HT-29 (cell line): ENCODE results near the gene PRRG1. TPM values are rescaled to one million over a fixed set of nuclear protein-coding genes. Genes with fewer than 3 reads are reported as not detected.
A peak's percentile ranks its signal among the peaks of the same experiment; 100 is the strongest.
"Not testable (repeated sequence)": the region's sequence is repeated elsewhere in the genome, so short reads cannot be mapped to it uniquely, and the experiment has no call there.

Experiments
- DNase-seq: peaks from one replicate; pipeline ENCODE4 v3.0.0-alpha.2; 2015; ENCODE audit warnings: low spot score
- total RNA-seq: library from RNA; depleted of rRNA; stranded (reverse); fragments of >200 nt; shearing (Covaris generic); gene quantifications from 2 replicates; pipeline ENCODE4 v1.2.3, GENCODE V29; 2014

The PRRG1 gene
- total RNA-seq, 1 experiment from 2014 or later, result 4.0 TPM

DNA sequence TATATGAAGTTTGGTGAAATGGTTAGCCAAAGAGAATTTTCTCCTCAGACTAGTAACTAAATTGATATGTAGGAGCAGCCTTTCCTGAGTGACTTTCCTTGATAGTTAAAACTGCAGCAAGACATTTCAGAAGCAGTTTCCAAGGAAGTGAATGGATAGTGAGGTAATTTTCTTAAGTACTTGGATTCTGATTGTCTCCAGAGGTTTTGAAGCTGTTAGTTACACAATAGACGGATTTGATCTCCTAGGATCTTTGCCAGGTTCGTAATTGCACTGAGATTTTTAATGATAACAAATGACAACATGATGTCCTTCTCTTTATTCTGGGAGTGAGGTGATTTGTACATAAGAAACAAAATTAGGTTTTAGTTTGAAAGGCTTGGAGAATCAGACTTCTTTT lies 29.2 kb downstream of the PRRG1 start:
- no peak for DNase-seq

DNA sequence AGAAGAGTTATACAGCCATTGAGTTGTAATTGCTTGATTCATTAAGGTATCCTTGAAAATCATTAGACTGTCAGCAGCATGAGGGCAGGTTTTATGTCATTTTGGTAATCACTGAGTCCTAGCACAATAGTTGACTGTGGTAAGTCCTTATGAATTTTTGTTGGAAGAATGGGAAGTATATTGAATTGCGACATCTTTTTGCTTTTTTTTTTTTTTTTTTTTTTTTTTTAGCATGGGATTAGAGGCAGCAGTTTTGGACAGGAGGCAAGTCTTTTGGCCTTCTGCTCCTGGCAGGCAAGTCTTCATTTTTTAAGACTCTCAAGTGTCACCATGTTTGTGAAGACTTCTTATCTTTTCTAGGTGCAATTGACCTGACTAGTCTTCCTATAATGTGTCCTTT lies 29.7 kb downstream of the PRRG1 start:
- no peak for DNase-seq

GRCh38 chrX:37380256-37380655 lies 31.1 kb downstream of the PRRG1 start:
- peak; percentile 7 for DNase-seq

GRCh38 chrX:37380924-37381323 lies 31.8 kb downstream of the PRRG1 start:
- peak; percentile 86 for DNase-seq

- no peak for DNase-seq
Measured at GRCh38 chrX:37383313-37383712, 34.1 kb downstream of the PRRG1 start.

- DNase-seq, result no peak
Measured at GRCh38 chrX:37388413-37388812, 39.2 kb downstream of the PRRG1 start.

GRCh38 chrX:37405956-37406355 lies 56.8 kb downstream of the PRRG1 start:
- DNase-seq, result no peak

GRCh38 chrX:37407736-37408135 lies 58.6 kb downstream of the PRRG1 start:
- DNase-seq, result no peak

DNA sequence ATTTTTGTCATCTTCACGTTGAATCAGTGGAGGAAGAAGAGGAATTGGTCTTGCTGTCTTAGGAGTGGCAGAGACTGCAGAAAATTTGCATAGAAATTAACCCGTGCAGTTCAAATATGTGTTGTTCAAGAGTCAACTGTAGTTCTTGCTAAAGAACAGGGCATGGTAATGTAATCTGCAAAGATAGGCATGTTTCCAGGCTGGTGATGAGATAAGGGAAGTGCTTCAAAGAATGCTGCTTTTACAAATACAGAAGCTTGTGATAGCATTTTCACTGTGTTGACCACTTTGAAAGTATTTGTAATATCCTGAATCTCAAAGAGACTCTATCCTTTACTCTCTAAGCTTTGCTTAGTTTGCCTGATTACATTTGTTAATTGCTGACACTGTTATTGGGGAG lies 60.1 kb downstream of the PRRG1 start:
- DNase-seq, result no peak

DNA sequence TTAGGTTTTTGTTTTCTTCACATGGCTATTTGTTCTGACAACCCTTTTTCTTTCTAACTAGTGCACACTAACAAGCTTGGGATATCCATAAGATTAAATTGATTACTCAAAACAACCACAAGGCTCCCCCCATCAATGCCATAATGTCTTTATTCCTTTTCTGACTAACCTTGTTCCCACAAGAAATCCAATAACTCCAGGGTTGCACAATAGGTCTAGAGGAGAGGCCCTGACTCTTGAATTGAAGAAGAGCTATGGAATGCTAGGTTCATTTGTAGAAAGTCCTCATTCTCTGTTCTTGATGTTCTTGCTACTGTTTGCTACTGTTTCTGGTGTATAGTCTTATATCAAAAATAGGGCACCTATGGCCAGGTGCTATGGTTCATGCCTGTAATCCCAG lies 71.0 kb downstream of the PRRG1 start:
- DNase-seq, result no peak

DNA sequence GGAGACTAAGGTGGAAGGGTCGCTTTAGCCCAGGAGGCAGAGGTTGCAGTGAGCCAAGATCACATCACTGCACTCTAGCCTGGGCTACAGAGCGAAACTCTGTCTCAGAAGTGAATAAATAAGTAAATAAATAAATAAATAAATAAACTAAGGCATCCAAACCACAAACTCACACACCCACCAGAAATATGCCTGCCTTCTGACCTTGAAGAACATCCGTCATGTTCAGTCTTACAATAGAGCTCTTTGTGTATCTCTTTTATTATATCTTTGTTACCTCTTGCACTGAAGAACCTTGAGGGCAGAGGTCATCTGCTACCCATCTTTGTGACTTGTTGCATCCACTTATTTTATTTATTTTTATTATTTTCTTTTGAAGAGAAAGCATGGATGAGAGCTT lies 71.6 kb downstream of the PRRG1 start:
- DNase-seq, result no peak

GRCh38 chrX:37424000-37424429 lies 74.9 kb downstream of the PRRG1 start:
- no peak for DNase-seq

- no peak for DNase-seq
Measured at GRCh38 chrX:37425370-37425769, 76.2 kb downstream of the PRRG1 start.

- not testable (repeated sequence) for DNase-seq
Measured at GRCh38 chrX:37428962-37429361, 79.8 kb downstream of the PRRG1 start.

DNA sequence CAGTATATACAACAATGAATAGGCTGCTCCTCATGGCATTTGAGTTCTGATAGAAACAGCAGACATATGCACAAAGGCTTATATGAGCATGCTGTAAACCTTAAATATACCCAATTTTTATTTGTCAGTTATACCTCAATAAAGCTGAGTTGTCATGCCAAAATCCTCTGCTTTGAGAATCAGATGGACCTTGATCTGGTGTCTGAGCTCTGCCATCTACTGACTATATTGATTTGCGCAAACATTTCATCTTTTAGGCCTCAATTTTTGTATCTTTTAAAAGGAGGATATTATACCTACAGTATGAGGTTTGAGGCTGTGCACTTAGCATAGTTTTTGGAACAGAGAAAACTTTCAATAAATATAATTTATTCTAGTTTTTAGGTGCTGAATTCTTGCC lies 85.2 kb downstream of the PRRG1 start:
- DNase-seq, result no peak

DNA sequence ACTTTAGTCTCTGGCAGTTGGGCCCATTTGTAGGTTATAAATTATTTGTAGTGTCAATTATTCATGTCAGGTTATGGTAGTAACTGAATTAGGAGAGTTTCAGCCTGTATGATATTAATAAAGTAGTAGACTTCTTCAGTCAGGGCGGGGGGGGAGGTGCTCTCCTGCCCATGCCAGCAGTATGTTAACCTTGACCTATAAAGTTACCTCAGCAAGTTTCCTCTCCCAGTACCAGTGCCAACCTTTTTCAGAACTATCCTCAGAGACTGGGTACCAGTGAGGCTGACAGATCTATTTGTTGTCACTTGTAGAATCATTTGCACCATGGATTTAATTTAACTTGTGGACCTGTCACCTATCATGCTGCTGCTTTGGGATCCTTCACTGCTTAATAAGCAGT lies 88.0 kb downstream of the PRRG1 start:
- DNase-seq, result no peak

DNA sequence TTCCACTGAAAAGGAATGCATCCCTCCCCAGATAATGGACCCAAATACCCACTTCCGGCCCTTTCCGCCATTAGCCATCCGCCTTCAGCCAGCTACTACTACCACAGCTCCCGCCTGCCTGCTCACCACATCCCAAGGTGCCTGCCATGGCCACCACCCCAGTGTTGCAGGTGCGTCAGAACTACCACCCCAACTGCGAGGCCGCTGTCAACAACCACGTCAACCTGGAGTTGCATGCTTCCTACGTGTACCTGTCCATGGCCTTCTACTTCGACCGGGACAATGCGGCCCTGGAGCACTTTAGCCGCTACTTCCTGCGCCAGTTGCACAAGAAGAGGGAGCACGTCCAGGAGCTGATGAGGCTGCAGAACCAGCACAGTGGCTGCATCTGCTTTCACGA lies 92.2 kb downstream of the PRRG1 start:
- DNase-seq, result no peak

DNA sequence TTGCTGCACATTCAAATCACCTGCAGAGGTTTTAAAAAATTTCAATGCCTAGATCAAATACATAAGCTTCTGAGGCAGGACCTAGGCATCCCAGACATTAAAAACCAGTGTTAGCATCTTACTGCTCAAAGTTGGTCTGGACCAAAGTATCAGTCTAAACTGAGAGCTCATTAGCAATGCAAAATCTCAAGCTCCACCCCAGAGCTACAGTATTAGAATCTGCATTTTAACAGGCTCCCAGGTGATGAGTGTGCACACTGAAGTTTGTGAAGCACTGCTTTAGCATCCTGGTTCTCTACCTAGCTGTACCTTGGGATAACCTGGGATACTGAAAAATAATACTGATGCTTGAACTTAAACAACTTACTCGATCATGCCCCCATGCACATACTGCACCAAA lies 96.0 kb downstream of the PRRG1 start:
- DNase-seq, result no peak

GRCh38 chrX:37453821-37454220 lies 104.7 kb downstream of the PRRG1 start:
- no peak for DNase-seq

- no peak for DNase-seq
Measured at GRCh38 chrX:37454537-37455285, 105.5 kb downstream of the PRRG1 start.

- DNase-seq, result peak; percentile 58
Measured at GRCh38 chrX:37455381-37455780, 106.2 kb downstream of the PRRG1 start.

DNA sequence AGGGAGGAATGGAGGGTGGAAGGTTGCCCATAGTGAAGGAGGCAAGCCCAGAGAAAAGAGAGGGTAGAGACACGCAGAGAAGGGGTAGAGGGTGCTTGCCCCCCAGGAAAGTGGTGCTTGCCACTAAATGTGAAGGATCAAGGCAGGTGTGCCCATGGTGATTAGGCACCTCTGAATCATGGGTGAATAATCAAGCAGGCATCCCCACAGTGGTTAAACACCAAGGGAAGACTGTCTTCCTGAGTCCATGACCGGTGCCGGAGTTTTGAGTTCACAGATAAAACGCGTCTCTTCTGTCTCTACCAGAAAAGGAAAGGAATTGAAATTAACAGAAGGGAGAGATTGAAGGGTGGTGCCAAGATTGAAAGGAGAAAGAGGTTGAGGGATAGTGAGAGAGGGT lies 111.1 kb downstream of the PRRG1 start:
- peak; percentile 36 for DNase-seq

- no peak for DNase-seq
Measured at GRCh38 chrX:37462346-37462745, 113.2 kb downstream of the PRRG1 start.
